HepG2 (cell line): Measurements from ENCODE around the gene CAMK1. TPM values are rescaled to one million over a fixed set of nuclear protein-coding genes. Genes with fewer than 3 reads are reported as not detected.

Experiments
- ATAC-seq: fragments of 200-7000 bp; cut with Tn5 transposase; 3 replicates; pipeline ENCODE4 v1.9.1; 2020; ENCODE audit warnings: mild to moderate bottlenecking, moderate library complexity
- BruUV-seq: library from RNA; stranded (reverse); fragments of 400-500 nt; replicated peaks from 2 replicates; lab custom pipeline; 2021; lab: Mats Ljungman, UMichigan
- CTCF ChIA-PET: fragments of 300-600 bp; formaldehyde crosslinking; extraction: SDS; loops from one replicate; lab custom pipeline; 2021; ENCODE audit warnings: low total read pairs, inconsistent platforms, low intra/inter-chr PET ratio; lab: Yijun Ruan, JAX
- POLR2A ChIA-PET: fragments of 350-600 bp; sonication (Branson Sonifier 250); formaldehyde crosslinking; loops from one replicate; lab custom pipeline; 2020; ENCODE audit warnings: antibody characterized with exemption, inconsistent platforms; lab: Yijun Ruan, JAX
- DNase-seq: peaks from one replicate; pipeline ENCODE4 v3.0.0-alpha.2; 2015; ENCODE audit warnings: low spot score
- FAIRE-seq: peaks from 3 replicates; lab custom pipeline; 2011; peaks lifted over from hg19 to GRCh38; lab: Jason Lieb, UNC
- H2AFZ ChIP-seq: one replicate; pipeline ENCODE4 v1.6.1; 2011; ENCODE audit warnings: low read length, inconsistent platforms
- H3K27ac ChIP-seq: fragments of 300-600 bp; 3 replicates; pipeline ENCODE4 v1.8.0; 2011; ENCODE audit warnings: mixed run types, mild to moderate bottlenecking, mixed read lengths, low read length, inconsistent platforms; ENCODE audit not compliant: insufficient read depth; ENCODE audit errors: extremely low read length
- H3K27me3 ChIP-seq, 2 experiments: fragments of 200-600 bp in 1 of 2; 2 replicates in 1 of 2; 3 replicates in 1 of 2; pipeline versions ENCODE4 v1.6.0 to v1.8.0; 2011; ENCODE audit warnings: low read length in 2 of 2, mild to moderate bottlenecking in 2 of 2, moderate library complexity in 2 of 2, inconsistent platforms in 1 of 2; ENCODE audit not compliant: insufficient read depth in 2 of 2, control insufficient read depth in 1 of 2
- H3K36me3 ChIP-seq, 2 experiments: fragments of 200-600 bp in 1 of 2; replicated peaks in 1 of 2; 2 replicates in 1 of 2; 3 replicates in 1 of 2; pipeline versions ENCODE4 v1.5.1 to v1.8.0; 2011; ENCODE audit warnings: low read length in 2 of 2, inconsistent platforms in 1 of 2; ENCODE audit not compliant: insufficient read depth in 2 of 2, control insufficient read depth in 1 of 2
- H3K4me1 ChIP-seq: 2 replicates; pipeline ENCODE4 v1.5.1; 2012; ENCODE audit warnings: low read length, inconsistent platforms; ENCODE audit not compliant: insufficient read depth
- H3K4me2 ChIP-seq: 2 replicates; pipeline ENCODE4 v1.6.0; 2011; ENCODE audit warnings: low read depth, low read length, inconsistent platforms
- H3K4me3 ChIP-seq, 3 experiments: fragments of 200-600 bp in 1 of 3; sonication (generic), shearing (Covaris generic) in 1 of 3; replicated peaks in 1 of 3; 2 replicates each; pipeline ENCODE4 v1.5.1; 2011 to 2016; ENCODE audit warnings: low read length in 3 of 3, inconsistent platforms in 2 of 3, low read depth in 2 of 3, mild to moderate bottlenecking in 2 of 3, control low read depth in 1 of 3, mixed read lengths in 1 of 3; ENCODE audit not compliant: insufficient read depth in 1 of 3
- H3K79me2 ChIP-seq: one replicate; pipeline ENCODE4 v1.6.1; 2011; ENCODE audit warnings: low read length, inconsistent platforms; ENCODE audit not compliant: insufficient read depth
- H3K9ac ChIP-seq: 2 replicates; pipeline ENCODE4 v1.6.0; 2011; ENCODE audit warnings: mild to moderate bottlenecking, low read depth, low read length, inconsistent platforms; ENCODE audit not compliant: insufficient read depth
- H3K9me3 ChIP-seq: 2 replicates; pipeline ENCODE4 v1.5.1; 2012; ENCODE audit warnings: mild to moderate bottlenecking, low read length
- H4K20me1 ChIP-seq: 2 replicates; pipeline ENCODE4 v1.6.0; 2011; ENCODE audit warnings: inconsistent platforms, mild to moderate bottlenecking, low read length, moderate library complexity; ENCODE audit not compliant: insufficient read depth
- ARID4A ChIP-seq: sonication (generic); formaldehyde crosslinking; IDR thresholded peaks from 2 replicates; pipeline ENCODE4 v1.5.0; 2020; ENCODE audit warnings: mild to moderate bottlenecking, missing genetic modification reagents, borderline replicate concordance
- MLLT10 ChIP-seq: sonication (generic); formaldehyde crosslinking; IDR thresholded peaks from 2 replicates; pipeline ENCODE4 v1.4.0; 2020; ENCODE audit warnings: missing genetic modification reagents
- POLR2AphosphoS2 ChIP-seq: IDR thresholded peaks from 2 replicates; pipeline ENCODE4 v1.6.1; 2011; ENCODE audit warnings: low read depth, low read length, improper control_type of control experiment
- SP140L ChIP-seq: sonication (generic); formaldehyde crosslinking; IDR thresholded peaks from 2 replicates; pipeline ENCODE4 v1.4.0; 2020; ENCODE audit warnings: missing genetic modification reagents, borderline replicate concordance
- ZNF101 ChIP-seq: sonication (generic); formaldehyde crosslinking; IDR thresholded peaks from 2 replicates; pipeline ENCODE4 v1.4.0; 2020; ENCODE audit warnings: mild to moderate bottlenecking, low read depth, missing genetic modification reagents, borderline replicate concordance
- ZNF354B ChIP-seq: sonication (generic); formaldehyde crosslinking; IDR thresholded peaks from 2 replicates; pipeline ENCODE4 v1.8.0; 2022; ENCODE audit warnings: mild to moderate bottlenecking, missing genetic modification reagents
- WGBS: methylation state at CpG from one replicate; pipeline ENCODE4 v1.1.6; 2017; ENCODE audit warnings: low lambda C conversion rate; 5-methylcytosine and 5-hydroxymethylcytosine counted together
- in situ Hi-C: cut with HindIII; loops from 2 replicates; pipeline ENCODE4 v1.10.0; 2017; ENCODE audit warnings: low pct_unique_long_range_greater_than_20kb; ENCODE audit not compliant: extremely low pct_ligation_motif_present
- intact Hi-C: fragments of 100-400 bp; cut with micrococcal nuclease; formaldehyde crosslinking; loops from one replicate; pipeline ENCODE4 v1.10.0; 2022; ENCODE audit not compliant: unreplicated experiment
- polyA plus RNA-seq, 8 experiments: library from polyadenylated mRNA; depleted of rRNA in 3 of 8; stranded (reverse) in 7 of 8; unstranded in 1 of 8; fragments of >200 nt; fragmentation: Illumina TruSeq in 4 of 8; extraction: Trizol in 4 of 8; gene quantifications; 2 replicates each; pipeline versions ENCODE4 v1.2.1 to v1.2.3, GENCODE V29; 2011 to 2016; ENCODE audit warnings: low read depth in 4 of 8, missing spikeins in 1 of 8, mixed read lengths in 1 of 8; ENCODE audit not compliant: insufficient read depth in 1 of 8
- total RNA-seq, 5 experiments: library from RNA; depleted of rRNA; stranded (reverse); fragments of >200 nt; fragmentation: Illumina TruSeq; extraction: Trizol; gene quantifications; 2 replicates each; pipeline ENCODE4 v1.2.3, GENCODE V29; 2016; ENCODE audit warnings: low read depth in 1 of 5

CAMK1 gene
- total and polyA plus RNA-seq, 2 of the 13 experiments (the other 11 are each of a cell fraction or from before 2014, with no cell fraction given), result 26.4 to 53.3 TPM

GRCh38 chr3:9739181-9739580 is 30.6 kb downstream of the CAMK1 start:
- POLR2A ChIA-PET, result no interaction called here

More at GRCh38 chr3:9739181-9739580, 30.6 kb downstream of the CAMK1 start:
- peaks cover under 1% of the 10 kb centered on the region for H3K79me2 ChIP-seq
- H3K9ac ChIP-seq, result no peak overlapping the region
- no TSS peak for BruUV-seq
- in situ Hi-C loops, result no loop called here
- no peak overlapping the region for H2AFZ ChIP-seq
- no peak overlapping the region for H3K4me3 ChIP-seq
- H3K4me2 ChIP-seq, result no peak overlapping the region
- H3K36me3 ChIP-seq, result peaks cover 40 to 94% of the 10 kb centered on the region in 2 experiments
- ATAC-seq, result no peak
- H4K20me1 ChIP-seq, result no peaks in the 10 kb centered on the region
- CTCF ChIA-PET, result no interaction called here
- FAIRE-seq, result no peak
- H3K27ac ChIP-seq, result no peak overlapping the region
- no peaks in the 10 kb centered on the region for H3K4me1 ChIP-seq
- WGBS, result 99% methylated on average over 7 of the region's 15 CpGs
- TF ChIP-seq SP140L, result no peak
- no peak for TF ChIP-seq POLR2AphosphoS2
- TF ChIP-seq MLLT10, result no peak
- TF ChIP-seq ARID4A (CRISPR knock-in tag), result no peak
- TF ChIP-seq ZNF354B, result no peak
- TF ChIP-seq ZNF101, result no peak
- H3K27me3 ChIP-seq, result no peaks in the 10 kb centered on the region
- DNase-seq, result no peak
- intact Hi-C loops, result no loop called here
- H3K9me3 ChIP-seq, result no peaks in the 10 kb centered on the region
